Activated CD4-positive, CD25-positive, alpha-beta regulatory T cell treated with anti-CD3 and anti-CD28 coated beads, Interleukin-2, amount 50 U/mL, for 72 hours (primary cell): ENCODE measurements around the gene MAML2.

ENCODE experiments used
- DNase-seq: peaks from one replicate; pipeline ENCODE4 v3.0.0; 2021

MAML2 gene

DNA sequence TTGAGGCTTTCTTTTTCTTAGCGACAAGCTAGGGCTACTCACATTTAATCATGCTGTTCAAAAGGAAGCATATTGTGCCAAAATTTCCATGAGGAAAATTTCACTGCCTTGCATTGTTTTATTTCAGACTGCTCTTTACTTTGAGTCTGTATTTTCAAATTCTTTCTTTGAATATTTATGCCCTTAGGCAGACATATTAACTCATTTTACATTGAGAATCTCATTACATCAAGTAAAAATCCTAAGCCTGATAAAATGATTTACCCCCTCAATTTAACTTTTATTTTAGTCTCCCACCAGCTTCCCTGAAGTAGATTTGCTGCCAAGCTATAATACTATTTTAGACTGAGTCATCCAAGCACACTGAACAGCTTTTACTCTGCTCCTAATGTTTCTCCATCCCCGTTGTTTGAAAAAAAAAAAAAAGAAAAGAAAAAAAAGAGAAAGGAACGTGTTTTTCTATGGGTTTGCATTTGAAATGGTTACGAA is 229.8 kb downstream of the MAML2 start:
- no peak for DNase-seq

DNA sequence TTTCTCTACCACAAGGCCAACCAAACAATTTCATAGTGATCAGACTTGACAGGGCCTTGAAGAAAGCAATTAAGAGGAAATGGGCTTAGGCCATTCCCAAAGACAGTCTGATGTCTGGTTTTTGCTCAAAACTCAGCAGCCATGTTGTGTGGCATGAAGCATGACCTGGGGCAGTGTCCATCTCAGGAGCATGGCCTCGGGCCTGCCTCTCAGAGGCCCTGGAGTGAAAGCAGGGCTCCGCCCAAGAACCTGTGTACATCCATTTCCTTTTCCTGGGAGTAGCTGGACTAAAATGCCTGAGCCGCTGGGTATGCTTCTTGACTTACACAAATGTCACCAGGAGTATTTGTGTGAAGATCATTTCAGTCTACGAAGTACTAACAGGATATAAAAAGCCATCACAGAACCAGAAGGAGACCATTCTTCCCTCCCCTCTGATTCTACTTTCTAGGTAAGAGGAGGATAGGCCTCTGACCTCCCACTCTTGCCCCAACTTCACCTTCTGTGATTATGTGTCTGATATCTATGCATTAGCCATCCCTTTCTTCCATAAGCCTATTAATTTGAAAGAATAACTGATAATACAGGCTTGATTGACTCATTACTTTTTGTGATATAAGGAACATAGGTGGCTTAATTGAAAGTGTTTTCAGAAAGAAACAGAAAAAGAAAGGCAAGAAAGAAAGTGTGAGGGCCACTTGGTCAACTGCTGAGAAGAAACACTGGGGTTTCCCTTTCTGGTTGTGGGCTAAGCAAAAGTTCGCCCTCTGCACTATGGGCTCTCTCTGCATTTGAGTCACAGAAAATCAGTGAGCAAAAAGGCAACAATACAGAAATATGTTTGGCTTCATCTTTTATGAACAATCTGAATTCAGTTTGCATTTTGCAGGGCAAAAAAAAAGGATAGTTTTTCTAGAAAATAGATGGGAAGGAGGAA is 230.5 kb downstream of the MAML2 start:
- no peak for DNase-seq

DNA sequence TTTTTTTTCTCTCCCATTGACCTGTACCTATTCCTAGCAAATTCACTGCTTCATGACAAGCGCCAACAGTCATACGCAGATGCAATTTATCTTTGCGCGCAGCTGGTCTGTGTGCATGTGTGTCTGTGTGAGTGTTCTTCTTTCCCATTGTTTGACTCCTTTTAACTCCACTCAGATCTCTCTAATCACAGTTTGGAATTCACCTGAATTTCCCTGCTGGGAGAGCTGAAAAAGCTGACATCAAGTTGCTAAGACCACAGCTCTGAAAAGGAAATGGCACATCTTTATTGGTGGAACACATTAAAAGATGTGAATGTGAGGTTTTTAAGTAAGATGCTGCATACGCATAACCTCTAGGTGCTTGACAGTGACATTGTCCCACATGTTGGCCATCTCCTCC is 231.7 kb downstream of the MAML2 start:
- DNase-seq: no peak

DNA sequence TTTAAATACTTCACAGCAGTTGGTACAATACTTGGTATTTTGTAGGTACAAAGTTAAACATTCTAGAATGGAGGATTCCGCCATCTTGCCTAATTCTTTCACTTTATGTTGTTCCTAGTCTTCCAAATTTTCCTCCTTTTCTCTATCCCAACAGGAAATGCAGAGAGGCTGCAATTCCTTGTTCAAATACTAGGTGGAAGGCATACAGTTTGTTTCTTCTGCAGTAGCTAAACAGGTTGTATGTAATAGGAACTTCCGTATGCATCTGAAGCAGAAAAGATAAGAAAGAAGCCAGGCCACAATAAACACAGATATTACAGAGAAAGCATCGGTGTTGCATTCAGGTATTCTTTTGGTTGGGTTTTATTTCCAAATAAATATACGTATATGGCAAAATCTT is 232.7 kb downstream of the MAML2 start:
- DNase-seq: no peak

DNA sequence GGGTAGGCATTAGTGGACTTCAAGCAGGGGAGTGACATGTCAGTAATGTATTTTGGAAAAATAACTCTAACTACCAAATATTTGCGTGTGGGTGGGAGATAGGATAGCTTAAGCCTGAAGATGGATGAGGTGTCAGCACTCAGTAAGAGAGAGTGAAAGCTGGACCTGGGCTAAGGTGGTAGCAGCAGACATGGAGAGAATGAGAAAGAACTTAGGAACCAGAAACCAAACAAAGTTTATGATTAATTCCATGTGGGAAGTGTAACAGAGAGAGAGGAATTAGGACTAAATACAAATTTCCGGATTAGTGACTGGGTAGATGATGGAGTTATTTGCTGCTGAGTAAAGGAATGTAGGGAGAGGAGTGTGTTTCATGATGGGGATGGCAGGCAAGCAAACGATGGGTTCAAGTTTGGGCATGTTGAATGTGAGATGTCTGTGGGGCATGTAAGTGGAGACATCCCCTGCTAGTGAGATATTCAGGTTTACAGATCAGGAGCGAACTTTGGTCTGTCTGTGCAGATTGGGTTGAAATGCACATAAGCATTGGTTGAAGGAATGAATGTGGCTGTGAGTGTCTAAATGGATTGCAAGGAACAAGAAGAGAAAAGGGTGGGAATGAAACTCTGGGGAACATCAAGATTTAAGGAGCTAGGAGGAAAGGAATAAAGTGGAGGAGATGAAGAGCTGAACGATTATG is 233.5 kb downstream of the MAML2 start:
- DNase-seq: no peak

DNA sequence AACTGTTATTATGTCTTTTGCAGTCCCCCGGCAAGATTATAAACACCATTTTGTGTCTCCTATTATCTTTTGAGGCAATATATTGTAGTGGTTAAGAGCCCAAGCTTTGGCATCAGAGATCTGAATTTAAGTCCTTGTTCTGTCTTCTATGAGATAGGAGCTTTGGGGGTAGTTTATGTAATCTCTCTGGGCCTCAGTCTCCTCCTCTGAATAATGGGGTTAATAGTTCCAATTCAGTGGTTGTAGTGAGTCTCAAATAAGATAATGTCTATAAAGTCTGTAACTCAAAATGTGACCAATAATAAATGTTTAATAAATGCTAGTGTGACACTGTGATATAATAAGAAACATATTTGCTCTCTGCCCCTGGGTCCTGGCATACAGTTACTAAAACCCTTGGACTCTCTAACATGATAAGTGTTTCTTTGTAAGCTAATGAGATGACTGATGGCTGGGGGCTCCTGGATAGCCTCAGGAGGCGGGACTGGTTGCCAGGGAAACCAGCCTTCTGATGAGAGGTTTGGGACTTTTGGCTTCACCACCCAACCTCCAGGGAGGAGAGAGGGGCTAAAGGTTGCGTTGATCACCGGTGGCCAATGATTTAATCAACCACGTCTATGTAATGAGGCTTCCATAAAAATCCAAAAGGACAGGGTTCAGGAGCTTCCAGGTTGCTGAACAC is 235.7 kb downstream of the MAML2 start:
- DNase-seq: no peak

DNA sequence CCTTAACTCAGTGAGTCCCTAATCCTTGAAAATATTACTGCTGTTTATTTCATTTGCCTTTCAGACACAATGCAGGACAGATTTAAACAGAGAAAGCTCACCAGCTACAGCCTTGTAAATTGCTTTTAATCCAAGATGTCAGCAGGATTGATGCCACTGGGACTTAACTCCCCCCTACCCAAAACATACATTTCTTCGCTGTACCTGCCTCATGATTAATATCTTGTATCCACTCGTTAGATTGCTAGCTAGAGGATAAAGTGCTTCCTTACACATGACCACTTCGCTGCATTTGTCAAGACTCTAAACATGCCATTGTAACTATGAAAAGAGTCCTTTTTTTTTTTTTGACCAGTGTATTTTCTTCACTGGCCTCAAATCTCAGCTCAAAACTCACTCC is 236.3 kb downstream of the MAML2 start:
- no peak for DNase-seq

DNA sequence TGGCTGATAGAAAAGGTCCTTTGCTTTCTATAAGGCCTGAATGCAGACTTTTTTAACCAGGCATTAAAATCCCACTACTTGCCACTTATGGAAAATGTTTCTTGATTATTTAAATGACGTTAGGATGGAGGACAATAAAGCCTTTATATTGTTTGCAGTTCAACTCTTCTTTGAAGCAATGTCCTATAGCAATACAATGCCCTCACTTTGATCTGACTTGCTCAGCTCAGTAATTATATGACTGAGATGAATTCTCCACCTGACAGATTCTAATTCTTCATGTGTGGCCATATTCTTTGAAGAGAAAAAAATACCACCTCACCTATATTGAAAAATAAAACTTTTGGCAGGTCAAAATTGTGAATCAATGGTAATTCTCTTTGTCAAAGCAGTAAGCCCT is 237.1 kb downstream of the MAML2 start:
- no peak for DNase-seq

DNA sequence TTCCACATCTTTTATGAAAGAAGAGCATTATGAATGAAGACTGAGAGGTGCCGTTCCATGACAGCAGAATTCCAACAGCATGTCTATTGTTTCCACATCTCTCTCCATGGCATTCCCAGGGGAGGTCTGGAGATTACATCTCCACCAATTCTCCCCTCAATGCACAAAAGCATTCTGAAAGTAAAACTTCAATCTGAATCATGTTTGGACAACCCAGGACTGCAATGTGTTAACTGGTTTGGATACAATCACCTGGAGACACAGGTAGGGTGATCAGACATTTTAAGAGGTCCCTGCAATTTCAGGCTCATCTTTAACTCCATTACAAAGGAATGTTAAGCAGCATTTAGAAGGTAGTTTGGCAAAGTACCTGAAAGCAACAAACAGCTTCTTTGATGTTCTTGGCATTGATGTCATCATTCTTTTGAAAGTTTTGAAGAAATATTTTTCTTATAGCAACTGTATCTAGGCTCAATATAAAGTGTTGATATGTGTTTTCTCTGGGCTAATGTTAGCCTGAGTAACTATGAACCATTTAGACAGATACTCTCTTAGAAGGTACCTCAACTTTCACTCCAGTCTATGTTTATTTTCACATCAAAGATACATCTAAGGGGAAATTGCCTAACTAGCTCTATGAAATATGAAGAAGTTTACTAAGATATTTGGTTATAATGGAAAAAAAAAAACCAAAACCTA is 237.6 kb downstream of the MAML2 start:
- no peak for DNase-seq

DNA sequence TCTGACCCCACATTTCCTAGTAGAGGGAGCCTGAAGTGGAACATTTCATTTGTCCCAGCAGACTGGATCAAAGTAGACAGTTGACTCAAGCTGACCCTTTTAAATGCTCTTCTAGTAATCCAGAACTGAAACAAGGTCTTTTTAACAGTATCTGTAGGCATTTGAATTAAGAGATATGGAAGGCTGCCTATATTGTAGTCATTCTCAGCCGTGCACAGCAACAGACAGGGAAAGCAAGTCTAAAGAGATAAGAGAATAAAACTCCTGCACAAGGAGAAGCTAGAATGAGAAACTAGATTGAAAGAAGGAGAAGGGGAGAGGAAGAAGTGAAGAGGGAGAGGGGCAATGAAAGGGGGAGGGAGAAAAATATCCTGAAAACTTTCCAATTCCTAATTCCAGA is 238.5 kb downstream of the MAML2 start:
- DNase-seq: no peak

DNA sequence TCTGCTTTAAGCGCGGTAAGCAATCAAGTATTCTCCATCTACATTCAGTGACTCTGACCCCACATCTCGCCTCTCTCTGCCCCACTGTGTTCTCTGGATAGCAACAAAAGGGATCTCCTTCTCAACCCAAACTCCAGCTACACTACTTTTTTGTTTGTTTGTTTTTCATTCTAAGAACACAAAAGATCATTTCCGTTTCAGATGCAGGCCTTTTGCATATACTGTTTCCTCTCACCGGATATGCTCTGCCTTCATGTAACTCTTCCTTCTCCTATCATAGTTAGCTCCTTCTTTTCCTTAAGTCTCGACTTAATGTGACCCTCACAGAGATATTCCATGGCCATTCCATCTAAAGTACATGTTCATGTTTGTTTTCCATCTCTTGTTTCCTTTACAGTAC is 239.3 kb downstream of the MAML2 start:
- no peak for DNase-seq

DNA sequence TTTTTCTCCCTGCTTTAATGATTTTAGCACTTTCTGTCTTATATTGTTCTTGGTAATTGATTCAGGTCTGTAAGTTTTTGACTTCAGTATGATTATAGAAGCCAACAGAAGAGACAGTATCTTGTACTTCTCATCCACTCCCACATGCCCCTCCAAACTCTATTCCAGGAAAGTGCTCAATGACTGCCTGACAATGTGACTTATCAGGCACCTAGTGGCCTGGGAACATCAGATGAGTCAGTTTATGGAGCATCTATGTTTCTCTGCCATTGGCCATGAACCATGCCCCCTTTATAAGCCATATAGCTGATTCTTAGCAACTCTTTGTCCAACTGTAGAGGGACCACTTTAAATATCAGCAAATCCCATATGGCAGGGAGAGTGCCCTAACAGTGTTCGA is 239.9 kb downstream of the MAML2 start:
- no peak for DNase-seq

DNA sequence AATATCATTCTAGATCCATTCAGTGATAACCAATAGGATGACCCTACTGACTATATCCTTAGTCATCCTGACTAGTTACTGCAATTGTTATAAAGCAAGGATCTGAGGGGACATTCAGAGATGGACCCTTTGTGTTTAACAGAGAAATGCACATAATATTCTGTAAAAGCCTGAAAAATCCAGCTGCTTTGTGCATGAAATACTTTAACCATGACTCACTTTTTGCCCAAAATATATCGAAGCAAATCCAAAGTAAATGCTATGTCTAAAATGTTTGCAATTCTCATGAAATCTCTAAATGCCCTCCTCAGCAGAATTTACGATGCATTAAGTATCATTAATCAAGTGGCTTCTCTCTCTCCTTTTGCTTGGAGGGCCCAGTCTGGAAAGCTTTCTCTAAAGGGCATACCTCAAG is 240.3 kb downstream of the MAML2 start:
- no peak for DNase-seq

DNA sequence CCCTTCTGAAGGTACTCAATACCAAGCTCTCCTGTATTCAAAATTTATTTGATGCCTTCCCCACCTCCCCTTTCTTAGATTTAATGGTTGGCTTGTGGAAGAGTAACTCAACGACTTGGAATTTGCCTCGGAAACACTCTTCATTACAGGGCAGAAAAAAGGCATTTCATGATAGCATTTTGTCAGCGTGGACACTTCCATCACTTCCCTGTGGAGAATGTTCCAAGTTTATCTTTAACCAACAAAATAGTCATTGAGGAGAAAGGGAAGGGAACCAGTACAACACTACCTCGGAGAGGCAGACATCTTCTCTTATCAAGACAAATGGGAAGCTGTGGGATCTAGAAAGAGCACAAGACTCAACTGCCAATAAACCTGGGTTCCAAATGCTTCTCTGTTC is 241.8 kb downstream of the MAML2 start:
- no peak for DNase-seq

DNA sequence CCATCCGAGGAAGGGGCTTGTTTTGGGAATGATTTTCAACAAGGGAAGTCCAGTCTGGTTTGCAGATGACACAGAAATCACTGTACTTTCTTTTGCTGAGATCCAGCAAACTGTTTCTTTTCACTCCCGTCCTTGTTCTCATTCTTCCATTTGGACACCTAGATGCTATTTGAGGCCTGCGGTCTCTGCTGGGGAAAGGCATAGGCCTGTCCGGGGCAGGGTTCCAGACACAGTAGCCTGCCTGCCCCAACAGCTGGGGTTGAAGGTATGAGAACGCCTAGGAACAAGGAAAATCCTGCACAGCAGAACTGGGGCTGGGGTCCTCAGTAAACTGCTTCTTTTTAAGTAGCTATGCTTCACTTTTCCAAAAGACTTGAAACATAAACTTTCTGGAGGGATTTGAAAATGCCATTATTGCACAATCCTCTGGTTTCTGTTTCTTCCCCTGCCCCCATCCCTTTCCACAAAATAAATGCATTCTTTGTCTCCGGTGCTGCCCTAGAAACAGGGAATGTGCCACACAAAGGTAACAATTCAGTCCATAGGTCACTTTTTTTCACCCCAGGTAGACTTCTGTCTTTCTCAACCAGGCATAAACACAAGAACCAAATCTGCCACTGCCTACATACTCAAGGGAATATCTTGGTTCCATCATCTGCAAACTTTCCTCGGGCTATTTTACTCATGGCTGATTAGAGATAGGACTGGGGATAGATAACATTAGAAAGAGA is 244.3 kb downstream of the MAML2 start:
- DNase-seq: no peak

DNA sequence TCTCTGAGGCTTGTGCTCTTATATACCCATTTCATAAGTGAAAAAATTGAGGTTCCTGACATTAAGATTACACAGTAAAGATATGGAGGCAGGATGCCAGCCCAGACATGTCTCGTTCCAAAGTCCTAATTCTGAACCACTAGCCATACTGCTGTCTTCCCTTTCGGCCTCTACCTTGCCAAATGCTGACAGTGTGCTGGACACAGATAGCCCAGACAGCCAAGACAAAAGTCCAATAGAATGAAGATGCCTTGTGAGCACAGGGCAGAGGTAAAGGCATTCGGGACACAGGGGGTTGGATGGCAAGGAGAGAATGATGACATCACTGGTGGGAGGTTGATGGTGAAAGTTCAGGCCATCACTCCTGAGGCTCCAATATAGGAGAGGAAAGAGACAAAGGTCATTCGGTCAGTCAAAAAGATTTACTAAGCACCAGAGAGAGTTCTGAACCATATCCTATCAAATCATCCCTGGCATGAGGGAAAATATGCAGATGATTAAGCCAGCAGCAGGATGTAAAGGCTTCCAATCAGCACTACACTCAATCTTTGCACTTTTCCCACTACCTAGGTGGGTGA is 245.1 kb downstream of the MAML2 start:
- no peak for DNase-seq

DNA sequence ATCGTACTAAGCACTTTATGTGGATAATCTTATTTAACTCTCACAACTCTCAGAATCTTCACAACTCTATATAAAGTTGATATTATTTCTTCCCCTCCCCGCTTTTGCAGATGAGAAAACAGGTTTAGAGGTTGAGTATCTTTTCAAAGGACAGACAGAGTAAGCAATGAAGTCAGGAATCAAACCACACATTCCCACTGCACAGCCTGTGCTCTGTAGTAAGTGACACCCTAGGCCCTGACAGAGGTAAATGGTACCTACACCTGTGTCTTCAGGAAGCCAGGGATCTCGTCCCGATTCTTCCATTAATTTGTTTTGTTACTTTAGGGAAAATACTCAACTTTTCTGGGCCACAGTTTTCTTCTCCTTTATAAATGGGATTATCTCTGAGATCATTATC is 246.6 kb downstream of the MAML2 start:
- no peak for DNase-seq

DNA sequence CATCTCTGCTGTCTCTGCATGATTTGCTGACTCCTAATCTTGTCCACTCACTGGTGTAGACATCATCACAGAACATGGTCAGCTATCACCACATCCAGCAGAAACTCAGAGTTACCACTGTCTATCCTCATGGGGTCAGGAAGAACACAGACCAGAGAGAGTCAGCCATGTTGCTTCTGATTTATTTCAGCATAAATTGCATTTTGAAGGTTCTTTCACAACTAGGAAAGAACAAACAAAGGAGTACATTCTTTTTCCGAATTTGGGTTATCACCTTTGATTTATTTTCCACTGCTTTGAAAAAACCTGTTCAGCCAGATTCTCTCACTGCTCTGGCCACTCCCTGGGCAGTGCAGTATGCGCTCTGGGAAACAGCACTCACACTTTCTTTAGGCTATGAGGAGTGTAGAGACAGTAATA is 247.1 kb downstream of the MAML2 start:
- DNase-seq: no peak

DNA sequence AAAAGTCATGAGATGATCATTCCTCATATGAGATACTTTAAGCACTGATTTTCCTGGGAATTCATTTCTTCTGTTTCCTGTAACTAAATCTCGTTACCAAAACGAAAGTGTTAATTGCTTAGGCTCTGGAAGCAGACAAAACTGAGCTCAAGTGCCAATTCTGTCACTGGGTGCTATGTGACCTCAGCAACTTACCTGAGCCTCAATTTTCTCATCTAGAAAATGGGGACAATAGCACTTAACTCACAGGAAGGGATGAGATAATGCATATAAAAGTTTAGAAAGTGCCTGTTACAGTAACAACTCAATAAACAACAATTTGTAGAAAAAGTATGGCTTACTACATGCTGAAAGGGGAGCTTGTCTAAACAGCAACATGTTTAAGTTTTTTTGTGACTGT is 248.8 kb downstream of the MAML2 start:
- DNase-seq: no peak

DNA sequence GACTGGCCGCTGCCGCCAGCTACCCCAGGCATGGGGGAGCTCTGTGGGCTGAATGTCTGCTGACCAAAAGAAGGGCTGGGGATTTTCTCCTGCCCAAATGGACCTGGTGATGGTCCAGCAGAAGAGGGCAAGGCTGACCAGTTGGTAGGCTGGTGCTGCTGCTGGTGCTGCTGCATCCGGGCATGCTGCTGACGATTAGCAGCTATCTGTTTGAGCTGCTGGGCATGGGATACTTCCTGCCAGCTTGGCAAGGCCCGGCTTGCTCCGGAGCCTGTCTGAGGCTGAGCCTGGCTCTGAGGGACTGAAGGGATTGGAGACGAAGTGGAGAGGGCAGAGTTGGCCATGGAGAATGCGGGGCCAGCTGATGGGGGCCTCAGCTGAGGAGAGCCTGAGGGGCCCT is 250.5 kb downstream of the MAML2 start:
- DNase-seq: no peak

DNA sequence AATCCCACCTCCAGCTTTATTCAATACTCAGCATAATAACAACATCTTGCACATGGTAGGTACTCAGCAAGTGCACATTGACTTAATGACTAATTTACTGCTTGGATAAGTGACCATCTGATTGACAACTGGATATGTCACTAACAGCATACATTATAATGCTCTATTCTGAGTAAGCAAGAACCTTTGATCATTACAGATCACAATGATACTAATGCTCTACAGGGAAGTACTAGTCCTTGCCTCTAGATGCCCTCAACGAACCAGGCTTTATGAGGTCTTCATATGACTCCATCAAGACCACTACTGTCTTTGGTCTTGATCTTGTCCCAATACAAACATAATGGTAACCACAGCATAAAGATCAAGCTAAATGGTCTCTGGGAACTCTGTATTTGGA is 251.5 kb downstream of the MAML2 start:
- no peak for DNase-seq

DNA sequence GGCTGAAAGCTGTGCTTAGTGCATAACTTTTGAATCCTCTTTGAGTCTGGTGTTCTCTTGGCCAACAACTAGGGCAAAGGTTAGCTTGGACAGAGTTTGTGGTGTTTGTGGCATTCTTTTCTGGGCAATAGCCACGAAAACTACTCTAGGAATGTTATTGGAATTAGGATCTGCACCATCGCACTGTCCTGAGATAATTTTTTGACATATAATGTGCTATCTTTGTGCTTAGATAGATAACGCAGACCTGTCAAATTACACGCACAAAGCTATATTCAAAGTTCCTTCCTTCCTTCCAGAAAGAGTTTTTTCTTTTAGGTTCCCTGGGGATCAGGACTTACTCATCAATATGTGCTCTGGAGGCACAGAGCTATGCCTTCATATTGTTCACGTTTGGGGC is 252.3 kb downstream of the MAML2 start:
- no peak for DNase-seq
